HG03064 (cell line): ENCODE measurements around the gene SDCCAG8.

Source experiments
- ATAC-seq: cut with Tn5 transposase; IDR thresholded peaks from one replicate; pipeline ENCODE4 v1.9.1; 2021; ENCODE audit warnings: low read depth; ENCODE audit not compliant: unreplicated experiment

The SDCCAG8 gene

GRCh38 chr1:243474906-243475305, 219.1 kb downstream of the SDCCAG8 start:
- ATAC-seq: no peak

GRCh38 chr1:243475966-243476365, 220.1 kb downstream of the SDCCAG8 start:
- no peak for ATAC-seq

GRCh38 chr1:243477731-243478290, 222.0 kb downstream of the SDCCAG8 start:
- ATAC-seq: no peak

- no peak for ATAC-seq
Observed at GRCh38 chr1:243481101-243481500, 225.3 kb downstream of the SDCCAG8 start.

- no peak for ATAC-seq
Observed at GRCh38 chr1:243482141-243483022, 226.5 kb downstream of the SDCCAG8 start.

- no peak for ATAC-seq
Observed at GRCh38 chr1:243483071-243483771, 227.4 kb downstream of the SDCCAG8 start.

GRCh38 chr1:243483952-243484351, 228.1 kb downstream of the SDCCAG8 start:
- no peak for ATAC-seq

GRCh38 chr1:243487036-243487648, 231.3 kb downstream of the SDCCAG8 start:
- no peak for ATAC-seq

- ATAC-seq: no peak
Observed at GRCh38 chr1:243487649-243488227, 231.9 kb downstream of the SDCCAG8 start.

- ATAC-seq: no peak
Observed at GRCh38 chr1:243488459-243489157, 232.8 kb downstream of the SDCCAG8 start.

GRCh38 chr1:243489158-243489527, 233.3 kb downstream of the SDCCAG8 start:
- no peak for ATAC-seq

- ATAC-seq: no peak
Observed at GRCh38 chr1:243489681-243490546, 234.1 kb downstream of the SDCCAG8 start.

- no peak for ATAC-seq
Observed at GRCh38 chr1:243490748-243491686, 235.2 kb downstream of the SDCCAG8 start.

GRCh38 chr1:243493156-243494129, 237.6 kb downstream of the SDCCAG8 start:
- ATAC-seq: no peak

GRCh38 chr1:243494741-243495431, 239.0 kb downstream of the SDCCAG8 start:
- no peak for ATAC-seq

- no peak for ATAC-seq
Observed at GRCh38 chr1:243495442-243496186, 239.8 kb downstream of the SDCCAG8 start.
